ENCODE results near the gene DGKA. TPM values are rescaled to one million over a fixed set of nuclear protein-coding genes. Genes with fewer than 3 reads are reported as not detected.

The DGKA gene
- total RNA-seq, 1 experiment from 2014 or later, result 25.9 TPM

- H3K4ac ChIP-seq (ENCODE audit: low read depth, low read length), result no peak overlapping the region
- no peaks in the 10 kb centered on the region for H3K79me2 ChIP-seq (ENCODE audit: insufficient read depth, low read length)
- TF ChIP-seq CTCF (conservative IDR thresholded peaks at IDR 0.05), result peak; percentile 38; the same call in 1 of the 3 replicates
- WGBS (ENCODE audit: extremely low coverage, insufficient read length, low lambda C conversion rate), result no CpG with 5 or more reads among the region's 6 CpGs
- H4K5ac ChIP-seq (ENCODE audit: insufficient read length, low read depth, low read length), result no peak overlapping the region
- H3K4me1 ChIP-seq (ENCODE audit: insufficient read depth, low read length), result no peaks in the 10 kb centered on the region
- peaks cover 4 to 45% (median 32%) of the 10 kb centered on the region in 3 experiments; a peak in 6 of 7 replicates for H3K36me3 Mint-ChIP-seq (ENCODE audit: insufficient read depth in 1 of 3, low read depth in 3 of 3)
- peak; percentile 58 for DNase-seq
- no peaks in the 10 kb centered on the region for H3K23me2 ChIP-seq (ENCODE audit: insufficient read length, low read depth, low read length, poor library complexity, severe bottlenecking)
- no peak overlapping the region for H3T11ph ChIP-seq (ENCODE audit: low read length)
- no peak overlapping the region for H2BK12ac ChIP-seq (ENCODE audit: insufficient read length, low read depth, low read length)
- no peak overlapping the region for H3K18ac ChIP-seq (ENCODE audit: insufficient read length, low read depth, low read length)
- no peak overlapping the region for H4K91ac ChIP-seq (ENCODE audit: insufficient read length, low read depth, low read length)
- H2BK120ac ChIP-seq (ENCODE audit: low read depth, low read length, poor library complexity, severe bottlenecking), result no peak overlapping the region
- no peak overlapping the region for H3K56ac ChIP-seq (ENCODE audit: insufficient read length, low read depth, low read length)
- H2BK20ac ChIP-seq (ENCODE audit: low read depth, low read length, poor library complexity, severe bottlenecking), result no peak overlapping the region
- no peak overlapping the region for H4K8ac ChIP-seq (replicated peaks; ENCODE audit: insufficient read length, low read depth, low read length)
- H3K14ac ChIP-seq (ENCODE audit: insufficient read depth, low read length), result no peak overlapping the region
- no peaks in the 10 kb centered on the region for H3K9me3 ChIP-seq (ENCODE audit: control insufficient read depth, low read depth, low read length)
- H3K4me2 ChIP-seq (ENCODE audit: insufficient read depth, insufficient read length, low read length), result no peak overlapping the region
- H3K4me1 Mint-ChIP-seq, result no peaks in the 10 kb centered on the region; a peak in 1 of 4 replicates
- no peaks in the 10 kb centered on the region for H3K27me3 Mint-ChIP-seq (ENCODE audit: low read depth)
- H3K27me3 ChIP-seq (ENCODE audit: insufficient read depth, low read length), result no peaks in the 10 kb centered on the region
- no peak overlapping the region for H3K4me3 Mint-ChIP-seq
- H2AFZ ChIP-seq (ENCODE audit: low read length), result no peak overlapping the region
- no peak overlapping the region for H3K23ac ChIP-seq (ENCODE audit: insufficient read length, low read depth, low read length)
- no peaks in the 10 kb centered on the region for H3K9me3 Mint-ChIP-seq
- no peak overlapping the region for H2BK5ac ChIP-seq (ENCODE audit: insufficient read length, low read length)
- H3K27ac Mint-ChIP-seq, result peak overlapping the region in 1 of 3 experiments; percentile 58; a peak in 1 of 7 replicates
- no peak overlapping the region for H3K9ac ChIP-seq (ENCODE audit: extremely low read depth, insufficient read length, low read length)
- H3K79me1 ChIP-seq (ENCODE audit: insufficient read depth, low read depth, low read length, poor library complexity, severe bottlenecking), result no peaks in the 10 kb centered on the region
- H4K20me1 ChIP-seq (ENCODE audit: control insufficient read depth, insufficient read depth, insufficient read length), result no peaks in the 10 kb centered on the region
- no peak overlapping the region for H3K27ac ChIP-seq (ENCODE audit: insufficient read length, low read depth, low read length)
- no peak overlapping the region for H2AK5ac ChIP-seq (ENCODE audit: insufficient read length, low read length)
- H2BK15ac ChIP-seq (ENCODE audit: low read depth, low read length), result no peak overlapping the region
These were observed 25.0 kb downstream of the DGKA start for GRCh38 chr12:55955800-55956508.

All from H9 (cell line).